ENCODE results near the gene TRIO. TPM values are rescaled to one million over a fixed set of nuclear protein-coding genes. Genes with fewer than 3 reads are reported as not detected.

TRIO gene
- total RNA-seq, 1 experiment from 2014 or later: 99.8 TPM

DNA sequence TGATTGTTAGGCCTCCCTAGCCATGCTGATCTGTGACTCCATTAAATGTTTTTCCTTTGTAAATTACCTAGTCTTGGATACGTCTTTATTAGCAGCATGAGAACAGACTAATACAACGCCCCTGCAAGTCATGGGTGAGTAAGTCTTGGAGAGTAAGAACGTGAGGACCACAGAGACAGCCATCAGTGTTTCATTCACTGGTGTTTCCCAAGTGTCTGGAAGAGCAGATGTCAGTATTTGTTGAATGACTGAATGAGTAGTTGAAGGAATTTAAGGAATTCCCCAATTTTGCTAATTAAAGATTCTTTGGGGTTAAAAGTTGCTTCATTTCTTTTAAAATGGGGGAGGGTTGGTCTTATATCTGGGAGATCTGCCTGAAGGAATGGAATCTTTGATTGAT is 178.8 kb downstream of the TRIO start:
- POLR2A ChIA-PET (ENCODE audit: low non-redundant PET): no interaction called here
- no peak for DNase-seq (ENCODE audit: low spot score)
- no peak overlapping the region for H3K27ac ChIP-seq (ENCODE audit: low read depth, low read length, poor library complexity, severe bottlenecking)
- no peaks in the 10 kb centered on the region for H3K9me3 ChIP-seq (ENCODE audit: low read depth, low read length, poor library complexity, severe bottlenecking)
- intact Hi-C loops (cut with micrococcal nuclease; ENCODE audit: unreplicated experiment): no loop called here
- no peaks in the 10 kb centered on the region for H3K4me1 ChIP-seq (ENCODE audit: insufficient read depth, low read length, poor library complexity, severe bottlenecking)
- TF ChIP-seq, protein P1, sequence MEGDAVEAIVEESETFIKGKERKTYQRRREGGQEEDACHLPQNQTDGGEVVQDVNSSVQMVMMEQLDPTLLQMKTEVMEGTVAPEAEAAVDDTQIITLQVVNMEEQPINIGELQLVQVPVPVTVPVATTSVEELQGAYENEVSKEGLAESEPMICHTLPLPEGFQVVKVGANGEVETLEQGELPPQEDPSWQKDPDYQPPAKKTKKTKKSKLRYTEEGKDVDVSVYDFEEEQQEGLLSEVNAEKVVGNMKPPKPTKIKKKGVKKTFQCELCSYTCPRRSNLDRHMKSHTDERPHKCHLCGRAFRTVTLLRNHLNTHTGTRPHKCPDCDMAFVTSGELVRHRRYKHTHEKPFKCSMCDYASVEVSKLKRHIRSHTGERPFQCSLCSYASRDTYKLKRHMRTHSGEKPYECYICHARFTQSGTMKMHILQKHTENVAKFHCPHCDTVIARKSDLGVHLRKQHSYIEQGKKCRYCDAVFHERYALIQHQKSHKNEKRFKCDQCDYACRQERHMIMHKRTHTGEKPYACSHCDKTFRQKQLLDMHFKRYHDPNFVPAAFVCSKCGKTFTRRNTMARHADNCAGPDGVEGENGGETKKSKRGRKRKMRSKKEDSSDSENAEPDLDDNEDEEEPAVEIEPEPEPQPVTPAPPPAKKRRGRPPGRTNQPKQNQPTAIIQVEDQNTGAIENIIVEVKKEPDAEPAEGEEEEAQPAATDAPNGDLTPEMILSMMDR (conservative IDR thresholded peaks at IDR 0.05; ENCODE audit: low read depth, low read length): no peak
- TF ChIP-seq EZH2 (IDR thresholded peaks at IDR 0.05; ENCODE audit: borderline replicate concordance, low read depth, low read length, poor library complexity, severe bottlenecking): no peak
- no peak overlapping the region for H3K4me3 ChIP-seq (ENCODE audit: low read depth, low read length, poor library complexity, severe bottlenecking)
- no TSS peak for BruUV-seq (replicated peaks)
- H3K36me3 ChIP-seq (ENCODE audit: insufficient read depth, low read length, poor library complexity, severe bottlenecking): peaks cover 5% of the 10 kb centered on the region
- no peaks in the 10 kb centered on the region for H3K27me3 ChIP-seq (replicated peaks; ENCODE audit: insufficient read depth, low read depth, low read length, poor library complexity)
- CTCF ChIA-PET: no interaction called here

DNA sequence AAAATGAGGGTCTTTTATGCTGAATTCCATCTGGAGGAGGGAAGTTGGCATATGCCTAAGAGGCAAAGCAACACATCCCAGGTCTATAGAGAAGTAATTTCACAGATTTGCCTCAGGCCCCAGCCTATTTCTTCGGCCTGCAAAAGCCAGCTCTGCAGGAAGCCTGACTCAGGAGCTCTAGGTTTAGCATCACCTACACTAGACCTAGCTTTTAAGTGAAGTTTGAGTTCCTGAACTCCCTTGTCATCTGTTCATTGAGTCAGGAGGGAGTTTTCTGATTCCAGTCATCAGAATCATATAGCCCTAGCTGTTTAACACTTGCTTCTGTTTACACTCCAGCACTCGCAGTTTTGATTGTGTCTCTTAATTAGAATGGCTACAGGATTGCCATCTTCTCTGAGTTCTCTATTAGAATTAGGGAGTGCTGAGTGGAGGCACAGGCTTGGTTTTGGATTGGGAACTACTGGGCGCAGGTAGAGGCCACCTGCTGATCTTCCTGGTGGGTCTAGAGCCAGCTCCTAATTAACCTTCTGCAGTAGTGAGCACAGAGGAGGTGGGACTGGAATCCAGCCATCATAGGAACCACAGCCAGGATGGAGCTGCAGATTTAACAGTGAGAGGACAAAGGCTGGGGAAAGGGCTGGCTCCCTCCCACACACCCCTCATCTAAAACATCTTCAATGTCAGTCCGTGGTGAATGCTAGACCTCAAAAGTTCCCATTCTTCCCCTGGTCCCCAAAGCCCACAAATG is 179.5 kb downstream of the TRIO start:
- Histone ChIP-seq H3K9me3 (ENCODE audit: low read depth, low read length, poor library complexity, severe bottlenecking) (no peaks in the 10 kb centered on the region), H3K27me3 (replicated peaks; ENCODE audit: insufficient read depth, low read depth, low read length, poor library complexity) (no peaks in the 10 kb centered on the region), H3K4me3 (ENCODE audit: low read depth, low read length, poor library complexity, severe bottlenecking) (no peak overlapping the region), H3K27ac (ENCODE audit: low read depth, low read length, poor library complexity, severe bottlenecking) (no peak overlapping the region), H3K36me3 (ENCODE audit: insufficient read depth, low read length, poor library complexity, severe bottlenecking) (no peaks in the 10 kb centered on the region), H3K4me1 (ENCODE audit: insufficient read depth, low read length, poor library complexity, severe bottlenecking) (no peaks in the 10 kb centered on the region)
- DNase-seq (ENCODE audit: low spot score): no peak
- ChIA-PET POLR2A (ENCODE audit: low non-redundant PET) (no interaction called here), CTCF (no interaction called here)
- BruUV-seq (replicated peaks): no TSS peak
- TF ChIP-seq, protein P1 (conservative IDR thresholded peaks at IDR 0.05; ENCODE audit: low read depth, low read length): no peak
- no peak for TF ChIP-seq EZH2 (IDR thresholded peaks at IDR 0.05; ENCODE audit: borderline replicate concordance, low read depth, low read length, poor library complexity, severe bottlenecking)
- intact Hi-C loops (cut with micrococcal nuclease; ENCODE audit: unreplicated experiment): no loop called here

DNA sequence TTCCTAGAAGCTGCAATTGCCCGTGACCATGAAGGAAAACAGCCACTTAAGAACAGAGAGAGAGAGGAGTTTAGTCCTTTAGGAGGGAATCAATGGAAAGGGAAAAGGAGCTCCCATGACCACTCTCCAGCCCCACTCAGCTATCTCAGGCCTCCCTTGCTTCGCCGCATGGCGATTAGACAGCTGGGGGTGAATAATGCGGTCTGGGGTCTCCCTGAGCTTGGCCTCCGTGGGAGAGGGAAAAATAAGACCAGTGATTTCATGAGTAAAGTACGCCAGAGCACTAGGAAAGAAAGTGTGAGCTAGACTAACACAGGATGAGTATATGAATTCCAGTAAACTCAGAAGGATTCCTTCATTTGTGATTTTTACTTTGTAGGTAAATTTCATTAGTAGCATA is 180.3 kb downstream of the TRIO start:
- no TSS peak for BruUV-seq (replicated peaks)
- Histone ChIP-seq H3K4me1 (ENCODE audit: insufficient read depth, low read length, poor library complexity, severe bottlenecking) (no peaks in the 10 kb centered on the region), H3K27ac (ENCODE audit: low read depth, low read length, poor library complexity, severe bottlenecking) (no peak overlapping the region), H3K9me3 (ENCODE audit: low read depth, low read length, poor library complexity, severe bottlenecking) (no peaks in the 10 kb centered on the region), H3K36me3 (ENCODE audit: insufficient read depth, low read length, poor library complexity, severe bottlenecking) (no peaks in the 10 kb centered on the region), H3K27me3 (replicated peaks; ENCODE audit: insufficient read depth, low read depth, low read length, poor library complexity) (no peaks in the 10 kb centered on the region), H3K4me3 (ENCODE audit: low read depth, low read length, poor library complexity, severe bottlenecking) (no peak overlapping the region)
- no peak for DNase-seq (ENCODE audit: low spot score)
- POLR2A ChIA-PET (ENCODE audit: low non-redundant PET): no interaction called here
- intact Hi-C loops (cut with micrococcal nuclease; ENCODE audit: unreplicated experiment): no loop called here
- CTCF ChIA-PET: no interaction called here
- TF ChIP-seq EZH2 (IDR thresholded peaks at IDR 0.05; ENCODE audit: borderline replicate concordance, low read depth, low read length, poor library complexity, severe bottlenecking): no peak

DNA sequence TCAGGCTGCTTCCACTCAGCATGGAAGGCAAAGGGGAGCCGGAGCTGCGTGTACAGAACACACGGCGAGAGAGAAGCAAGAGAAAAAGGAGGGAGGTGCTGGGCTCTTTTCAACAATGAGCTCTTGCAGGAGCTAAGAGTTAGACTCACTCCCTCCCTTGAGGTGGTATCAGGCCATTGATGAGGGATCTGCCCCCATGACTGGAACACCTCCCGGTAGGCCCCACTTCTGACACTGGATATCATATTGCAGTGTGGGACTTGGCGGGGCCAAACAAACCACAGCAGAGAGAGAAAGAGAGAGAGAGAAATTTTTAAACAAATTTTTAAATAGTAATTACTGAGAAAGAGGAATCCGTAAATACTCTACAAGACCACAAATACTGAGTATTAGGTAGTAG is 182.2 kb downstream of the TRIO start:
- POLR2A ChIA-PET (ENCODE audit: low non-redundant PET): no interaction called here
- no peak for TF ChIP-seq EZH2 (IDR thresholded peaks at IDR 0.05; ENCODE audit: borderline replicate concordance, low read depth, low read length, poor library complexity, severe bottlenecking)
- TF ChIP-seq, protein P1 (conservative IDR thresholded peaks at IDR 0.05; ENCODE audit: low read depth, low read length): no peak
- BruUV-seq (replicated peaks): no TSS peak
- H3K27ac ChIP-seq (ENCODE audit: low read depth, low read length, poor library complexity, severe bottlenecking): no peak overlapping the region
- H3K27me3 ChIP-seq (replicated peaks; ENCODE audit: insufficient read depth, low read depth, low read length, poor library complexity): no peaks in the 10 kb centered on the region
- no peaks in the 10 kb centered on the region for H3K9me3 ChIP-seq (ENCODE audit: low read depth, low read length, poor library complexity, severe bottlenecking)
- no peak for DNase-seq (ENCODE audit: low spot score)
- intact Hi-C loops (cut with micrococcal nuclease; ENCODE audit: unreplicated experiment): no loop called here
- CTCF ChIA-PET: interaction anchor here (1.0 to 1.4 kb wide), 2 partner anchors 27 to 323 kb away, joined by 3 read pairs; no protein-coding TSS in a partner anchor
- H3K36me3 ChIP-seq (ENCODE audit: insufficient read depth, low read length, poor library complexity, severe bottlenecking): no peaks in the 10 kb centered on the region
- H3K4me1 ChIP-seq (ENCODE audit: insufficient read depth, low read length, poor library complexity, severe bottlenecking): no peaks in the 10 kb centered on the region
- H3K4me3 ChIP-seq (ENCODE audit: low read depth, low read length, poor library complexity, severe bottlenecking): no peak overlapping the region

All from A673 (cell line).